ENCODE measurements around the gene POP4. TPM values are rescaled to one million over a fixed set of nuclear protein-coding genes. Genes with fewer than 3 reads are reported as not detected.
"Not testable (repeated sequence)": the region's sequence is repeated elsewhere in the genome, so short reads cannot be mapped to it uniquely, and the experiment has no call there.

POP4 gene, protein sequence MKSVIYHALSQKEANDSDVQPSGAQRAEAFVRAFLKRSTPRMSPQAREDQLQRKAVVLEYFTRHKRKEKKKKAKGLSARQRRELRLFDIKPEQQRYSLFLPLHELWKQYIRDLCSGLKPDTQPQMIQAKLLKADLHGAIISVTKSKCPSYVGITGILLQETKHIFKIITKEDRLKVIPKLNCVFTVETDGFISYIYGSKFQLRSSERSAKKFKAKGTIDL
- total RNA-seq (2022) (75.0 and 77.5 TPM in 2 replicates), Bru-seq, nascent RNA (percentile 69 among the genes with signal in this experiment), BruChase-seq, experiment 1, labeled RNA remaining after a 2-hour chase (percentile 70 among the genes with signal in this experiment), BruChase-seq, experiment 2, labeled RNA remaining after a 6-hour chase (percentile 80 among the genes with signal in this experiment)
- long read RNA-seq, transcript POP4-202 (7 exons, 3,385 nt) = major isoform, 71 of 84 reads
- long read RNA-seq, partial matches to known transcripts = 5 of 84 reads
- long read RNA-seq, other reads (novel, unspliced or antisense) = 6 of 84 reads

DNA sequence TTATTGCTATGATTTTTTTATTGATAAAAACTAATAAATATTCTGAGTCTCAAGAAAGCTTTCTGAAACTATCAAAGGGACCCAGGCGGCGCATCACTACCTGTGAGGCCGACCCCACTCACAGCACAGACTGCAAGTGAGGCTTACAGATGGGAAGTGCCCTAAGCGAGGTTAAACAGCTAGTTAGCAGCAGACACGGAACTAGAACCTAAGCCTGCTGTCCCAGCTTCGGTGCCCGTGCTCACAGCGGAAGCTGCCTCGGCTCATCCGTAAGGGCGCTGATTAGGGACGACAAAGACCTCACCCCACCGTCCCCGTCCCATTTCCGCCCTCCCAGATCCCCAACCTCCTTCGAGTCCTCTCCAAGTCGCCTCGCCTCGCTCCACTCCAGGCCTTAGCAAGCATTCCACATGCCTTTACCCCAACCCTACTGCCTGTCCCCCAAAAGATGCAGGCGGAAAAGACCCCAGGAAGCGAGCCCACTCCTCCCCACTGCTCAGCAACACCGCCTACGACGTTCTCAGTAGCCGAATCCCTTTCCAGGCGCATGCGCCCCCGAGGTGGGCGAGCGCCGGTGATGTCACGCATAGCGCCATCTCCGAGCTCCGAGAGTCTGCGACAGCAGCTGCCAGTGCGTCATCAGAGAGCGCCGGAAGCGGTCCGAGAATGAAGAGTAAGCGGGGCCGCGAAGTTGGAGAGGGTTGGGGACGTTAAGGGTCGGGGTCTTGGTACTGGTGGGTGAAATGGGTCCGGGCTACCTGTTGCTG, at the start of gene POP4:
Gene POP4, plus strand, starts transcription at position 631 of the 767 bp plus-strand sequence. Its CDS starts 36 bp downstream, at position 667.
- no peaks in the 10 kb centered on the region for H3K9me3 Mint-ChIP-seq (ENCODE audit: unreplicated experiment)
- TSS peak; percentile 84 for BruUV-seq (replicated peaks)

DNA sequence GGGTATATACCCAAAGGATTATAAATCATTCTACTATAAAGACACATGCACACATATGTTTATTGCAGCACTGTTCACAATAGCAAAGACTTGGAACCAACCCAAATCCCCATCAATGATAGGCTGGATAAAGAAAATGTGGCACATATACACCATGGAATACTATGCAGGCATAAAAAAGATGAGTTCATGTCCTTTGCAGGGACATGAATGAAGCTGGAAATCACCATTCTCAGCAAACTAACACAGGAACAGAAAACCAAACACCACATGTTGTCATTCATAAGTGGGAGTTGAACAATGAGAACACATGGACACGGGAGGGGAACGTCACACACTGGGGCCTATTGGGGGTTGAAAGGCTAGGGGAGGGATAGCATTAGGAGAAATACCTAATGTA, 47.0 kb upstream of the POP4 start:
- peaks cover 12% of the 10 kb centered on the region for H3K9me3 ChIP-seq
- BruUV-seq (replicated peaks); H3K4me3 Mint-ChIP-seq (ENCODE audit: unreplicated experiment); H3K4me1 Mint-ChIP-seq (ENCODE audit: low read depth, unreplicated experiment); H3K27me3 ChIP-seq (replicated peaks; ENCODE audit: control insufficient read depth, insufficient read depth, low read length); H3K4me3 ChIP-seq (ENCODE audit: low read depth, low read length); H3K36me3 ChIP-seq (ENCODE audit: control insufficient read depth, insufficient read depth, low read length); H3K4me1 ChIP-seq; intact Hi-C loops (cut with micrococcal nuclease; ENCODE audit: unreplicated experiment); H3K27me3 Mint-ChIP-seq (ENCODE audit: insufficient read depth, unreplicated experiment); POLR2A ChIA-PET; DNase-seq; CTCF ChIA-PET; H3K36me3 Mint-ChIP-seq (ENCODE audit: insufficient read depth, unreplicated experiment); H3K27ac Mint-ChIP-seq (ENCODE audit: unreplicated experiment): not testable (repeated sequence)
- peaks cover 24% of the 10 kb centered on the region for H3K9me3 Mint-ChIP-seq (ENCODE audit: unreplicated experiment)

More for the DNA sequence above, at the start of gene POP4:
- ChIA-PET CTCF (interaction anchor here (0.6 to 2.7 kb wide), 4 partner anchors 59 to 243 kb away, joined by 3 to 24 read pairs (median 4); partner anchors contain the start of gene PLEKHF1), POLR2A (interaction anchor here (0.6 to 1.8 kb wide), 10 partner anchors 9 to 336 kb away, joined by 3 to 15 read pairs (median 6); partner anchors contain the start of genes C19orf12, PLEKHF1 and URI1)
- intact Hi-C loops (cut with micrococcal nuclease; ENCODE audit: unreplicated experiment) = loop anchor here (1.0 to 5.0 kb wide), 2 partner anchors 110 to 336 kb away; partner anchors contain the start of gene URI1
- H3K36me3 Mint-ChIP-seq (ENCODE audit: insufficient read depth, unreplicated experiment) = peaks cover 16% of the 10 kb centered on the region
- H3K4me3 ChIP-seq (ENCODE audit: low read depth, low read length) = peak within 1 kb of the TSS; percentile 92
- peak within 1 kb of the TSS; percentile 99 for H3K4me3 Mint-ChIP-seq (ENCODE audit: unreplicated experiment)
- peak; percentile 96 to 97 for DNase-seq
- no peaks in the 10 kb centered on the region for H3K4me1 Mint-ChIP-seq (ENCODE audit: low read depth, unreplicated experiment)
- TF ChIP-seq, protein P1, sequence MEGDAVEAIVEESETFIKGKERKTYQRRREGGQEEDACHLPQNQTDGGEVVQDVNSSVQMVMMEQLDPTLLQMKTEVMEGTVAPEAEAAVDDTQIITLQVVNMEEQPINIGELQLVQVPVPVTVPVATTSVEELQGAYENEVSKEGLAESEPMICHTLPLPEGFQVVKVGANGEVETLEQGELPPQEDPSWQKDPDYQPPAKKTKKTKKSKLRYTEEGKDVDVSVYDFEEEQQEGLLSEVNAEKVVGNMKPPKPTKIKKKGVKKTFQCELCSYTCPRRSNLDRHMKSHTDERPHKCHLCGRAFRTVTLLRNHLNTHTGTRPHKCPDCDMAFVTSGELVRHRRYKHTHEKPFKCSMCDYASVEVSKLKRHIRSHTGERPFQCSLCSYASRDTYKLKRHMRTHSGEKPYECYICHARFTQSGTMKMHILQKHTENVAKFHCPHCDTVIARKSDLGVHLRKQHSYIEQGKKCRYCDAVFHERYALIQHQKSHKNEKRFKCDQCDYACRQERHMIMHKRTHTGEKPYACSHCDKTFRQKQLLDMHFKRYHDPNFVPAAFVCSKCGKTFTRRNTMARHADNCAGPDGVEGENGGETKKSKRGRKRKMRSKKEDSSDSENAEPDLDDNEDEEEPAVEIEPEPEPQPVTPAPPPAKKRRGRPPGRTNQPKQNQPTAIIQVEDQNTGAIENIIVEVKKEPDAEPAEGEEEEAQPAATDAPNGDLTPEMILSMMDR (IDR thresholded peaks at IDR 0.05; ENCODE audit: insufficient read depth in 1 of 2, low read depth in 1 of 2, low read length in 1 of 2, severe bottlenecking in 1 of 2, unreplicated experiment in 1 of 2) = no peak
- no peaks in the 10 kb centered on the region for H3K27me3 ChIP-seq (replicated peaks; ENCODE audit: control insufficient read depth, insufficient read depth, low read length)
- no peaks in the 10 kb centered on the region for H3K9me3 ChIP-seq
- H3K36me3 ChIP-seq (ENCODE audit: control insufficient read depth, insufficient read depth, low read length) = 0 out of 2 replicates have a peak, but pooled peaks cover 1% of the 10 kb centered on the region
- H3K27me3 Mint-ChIP-seq (ENCODE audit: insufficient read depth, unreplicated experiment) = no peaks in the 10 kb centered on the region
- H3K4me1 ChIP-seq = no peaks in the 10 kb centered on the region
- peak within 1 kb of the TSS; percentile 100 for H3K27ac Mint-ChIP-seq (ENCODE audit: unreplicated experiment)

DNA sequence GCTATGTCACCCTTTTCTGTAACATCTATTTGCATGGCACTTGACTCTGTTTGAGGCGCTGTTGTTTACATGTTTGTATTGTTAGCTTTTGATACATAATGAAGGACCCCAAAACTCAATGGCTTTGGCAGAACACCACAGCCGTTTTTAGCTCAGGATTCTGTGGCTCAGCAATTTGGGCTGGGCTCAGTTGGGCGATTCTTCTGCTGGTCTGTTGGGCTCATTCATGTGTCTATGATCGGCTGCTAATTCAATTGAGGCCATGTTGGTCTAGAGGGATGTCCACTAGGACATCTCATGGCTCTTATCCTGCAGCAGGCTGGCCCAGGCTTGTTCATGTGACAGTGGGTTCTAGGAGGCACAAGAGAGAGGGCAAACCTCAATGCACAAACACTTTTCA, 46.3 kb upstream of the POP4 start:
- CTCF ChIA-PET = no interaction called here
- POLR2A ChIA-PET = no interaction called here
- H3K4me3 Mint-ChIP-seq (ENCODE audit: unreplicated experiment) = no peak overlapping the region
- no peaks in the 10 kb centered on the region for H3K36me3 ChIP-seq (ENCODE audit: control insufficient read depth, insufficient read depth, low read length)
- peaks cover 6% of the 10 kb centered on the region for H3K36me3 Mint-ChIP-seq (ENCODE audit: insufficient read depth, unreplicated experiment)
- no peak for DNase-seq
- BruUV-seq (replicated peaks) = no TSS peak
- H3K9me3 ChIP-seq = peaks cover 9% of the 10 kb centered on the region
- H3K4me3 ChIP-seq (ENCODE audit: low read depth, low read length) = no peak overlapping the region
- no peaks in the 10 kb centered on the region for H3K4me1 Mint-ChIP-seq (ENCODE audit: low read depth, unreplicated experiment)
- H3K9me3 Mint-ChIP-seq (ENCODE audit: unreplicated experiment) = peaks cover 22% of the 10 kb centered on the region
- peaks cover 2% of the 10 kb centered on the region for H3K27me3 Mint-ChIP-seq (ENCODE audit: insufficient read depth, unreplicated experiment)
- intact Hi-C loops (cut with micrococcal nuclease; ENCODE audit: unreplicated experiment) = no loop called here
- TF ChIP-seq, protein P1 (IDR thresholded peaks at IDR 0.05; ENCODE audit: insufficient read depth in 1 of 2, low read depth in 1 of 2, low read length in 1 of 2, severe bottlenecking in 1 of 2, unreplicated experiment in 1 of 2) = no peak
- no peaks in the 10 kb centered on the region for H3K27me3 ChIP-seq (replicated peaks; ENCODE audit: control insufficient read depth, insufficient read depth, low read length)
- H3K4me1 ChIP-seq = no peaks in the 10 kb centered on the region
- H3K27ac Mint-ChIP-seq (ENCODE audit: unreplicated experiment) = no peak overlapping the region
